A549 (cell line): Measurements from ENCODE around the gene IQCE.

Experiments used
- CTCF ChIP-seq: fragments of >200 bp; sonication (Bioruptor Twin); formaldehyde crosslinking; IDR thresholded peaks from 3 replicates; pipeline ENCODE4 v1.5.1; 2016
- EHMT2 ChIP-seq: fragments of 200-600 bp; sonication (generic); IDR thresholded peaks from 2 replicates; pipeline ENCODE4 v1.6.1; 2016; ENCODE audit warnings: antibody characterized with exemption, low read depth, mild to moderate bottlenecking, moderate library complexity
- FOSL2 ChIP-seq, 2 experiments: fragments of 450-650 bp in 1 of 2; fragments of >200 bp in 1 of 2; sonication (Bioruptor Twin) in 1 of 2; formaldehyde crosslinking; IDR thresholded peaks; 2 replicates each; pipeline versions ENCODE4 v1.5.0 to v1.6.1; 2016 to 2020; ENCODE audit warnings: mild to moderate bottlenecking in 1 of 2, moderate library complexity in 1 of 2
- JUNB ChIP-seq: fragments of >200 bp; sonication (Bioruptor Twin); formaldehyde crosslinking; IDR thresholded peaks from 2 replicates; pipeline ENCODE4 v1.6.1; 2016
- KDM1A ChIP-seq: fragments of 200-600 bp; sonication (generic); IDR thresholded peaks from 2 replicates; pipeline ENCODE4 v1.6.1; 2016; ENCODE audit warnings: low read depth, mild to moderate bottlenecking
- SMC3 ChIP-seq: fragments of >200 bp; sonication (Bioruptor Twin); formaldehyde crosslinking; IDR thresholded peaks from 3 replicates; pipeline ENCODE4 v1.6.1; 2018; ENCODE audit warnings: inconsistent platforms
- ZSCAN20 ChIP-seq: fragments of 250-450 bp; sonication (Bioruptor Pico); IDR thresholded peaks from 2 replicates; pipeline ENCODE4 v1.8.0; 2022; ENCODE audit warnings: mild to moderate bottlenecking, moderate library complexity
- TF ChIP-seq, protein P1 (sequence below): fragments of 150-350 bp; IDR thresholded peaks from 2 replicates; pipeline ENCODE4 v1.6.1; 2014; ENCODE audit warnings: low read depth, mild to moderate bottlenecking, low read length

DNA sequence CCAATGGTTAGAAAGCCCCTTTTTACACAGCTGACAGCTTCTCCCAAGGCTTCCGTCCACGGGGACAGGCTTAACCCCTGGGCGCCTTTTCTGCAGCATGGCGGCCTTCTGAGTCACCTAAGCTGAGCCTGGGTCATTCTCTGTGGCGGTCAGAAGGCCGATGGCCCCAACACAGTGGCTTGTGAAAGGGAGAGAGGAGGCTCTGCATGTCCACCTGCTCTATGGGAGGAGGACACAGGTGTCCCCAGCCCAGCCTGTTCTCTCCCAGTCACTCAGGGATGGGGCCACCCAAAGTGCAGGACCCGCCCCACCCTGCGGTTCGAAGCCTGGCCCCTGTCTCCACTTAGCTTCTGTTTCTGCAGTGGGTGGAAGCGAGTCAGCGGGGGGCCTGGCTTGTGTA lies 52.6 kb downstream of the IQCE start:
- TF ChIP-seq KDM1A (no peak), CTCF (no peak), EHMT2 (no peak), JUNB (no peak), FOSL2 (IDR thresholded peaks at IDR 0.05) (no peak), FOSL2 (CRISPR knock-in tag; IDR thresholded peaks at IDR 0.05) (no peak), SMC3 (no peak), ZSCAN20 (CRISPR knock-in tag) (no peak)
- TF ChIP-seq, protein P1, sequence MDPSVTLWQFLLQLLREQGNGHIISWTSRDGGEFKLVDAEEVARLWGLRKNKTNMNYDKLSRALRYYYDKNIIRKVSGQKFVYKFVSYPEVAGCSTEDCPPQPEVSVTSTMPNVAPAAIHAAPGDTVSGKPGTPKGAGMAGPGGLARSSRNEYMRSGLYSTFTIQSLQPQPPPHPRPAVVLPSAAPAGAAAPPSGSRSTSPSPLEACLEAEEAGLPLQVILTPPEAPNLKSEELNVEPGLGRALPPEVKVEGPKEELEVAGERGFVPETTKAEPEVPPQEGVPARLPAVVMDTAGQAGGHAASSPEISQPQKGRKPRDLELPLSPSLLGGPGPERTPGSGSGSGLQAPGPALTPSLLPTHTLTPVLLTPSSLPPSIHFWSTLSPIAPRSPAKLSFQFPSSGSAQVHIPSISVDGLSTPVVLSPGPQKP = no peak
